ENCODE data around the gene THBS3. TPM values are rescaled to one million over a fixed set of nuclear protein-coding genes. Genes with fewer than 3 reads are reported as not detected.

Gene THBS3
- total RNA-seq, 1 experiment from 2014 or later, result 6.2 TPM

- TF ChIP-seq CTCF (IDR thresholded peaks at IDR 0.05; ENCODE audit: insufficient read depth in 1 of 2, low read depth in 1 of 2, low read length in 1 of 2, severe bottlenecking in 1 of 2, unreplicated experiment in 1 of 2), result no peak
- Mint-ChIP-seq H3K4me1 (ENCODE audit: low read depth, unreplicated experiment) (peaks cover 19% of the 10 kb centered on the region), H3K4me3 (ENCODE audit: unreplicated experiment) (no peak overlapping the region), H3K36me3 (ENCODE audit: insufficient read depth, unreplicated experiment) (peaks cover 4% of the 10 kb centered on the region), H3K9me3 (ENCODE audit: unreplicated experiment) (no peaks in the 10 kb centered on the region), H3K27me3 (ENCODE audit: insufficient read depth, unreplicated experiment) (no peaks in the 10 kb centered on the region), H3K27ac (ENCODE audit: unreplicated experiment) (no peak overlapping the region)
- no peak overlapping the region for H3K4me3 ChIP-seq (ENCODE audit: low read depth, low read length)
- H3K4me1 ChIP-seq, result 0 out of 2 replicates have a peak, but pooled peaks cover 9% of the 10 kb centered on the region
- no peaks in the 10 kb centered on the region for H3K36me3 ChIP-seq (ENCODE audit: control insufficient read depth, insufficient read depth, low read length)
- no TSS peak for BruUV-seq (replicated peaks)
- intact Hi-C loops (cut with micrococcal nuclease; ENCODE audit: unreplicated experiment), result loop anchor here (2.0 kb wide), 1 partner anchor 15 kb away; no protein-coding TSS in a partner anchor
- no peaks in the 10 kb centered on the region for H3K27me3 ChIP-seq (replicated peaks; ENCODE audit: control insufficient read depth, insufficient read depth, low read length)
- CTCF ChIA-PET, result interaction anchor here (1.3 to 2.7 kb wide), 2 partner anchors 10 to 15 kb away, joined by 5 to 24 read pairs; no protein-coding TSS in a partner anchor
- no peaks in the 10 kb centered on the region for H3K9me3 ChIP-seq
- DNase-seq, result no peak
- POLR2A ChIA-PET, result no interaction called here
Observed at GRCh38 chr1:155177918-155178281, 29.8 kb downstream of the THBS3 start.

- BruUV-seq (replicated peaks), result no TSS peak
- H3K27ac Mint-ChIP-seq (ENCODE audit: unreplicated experiment), result no peak overlapping the region
- CTCF ChIA-PET, result interaction anchor here (0.6 to 2.7 kb wide), 4 partner anchors 10 to 50 kb away, joined by 3 to 24 read pairs (median 4); no protein-coding TSS in a partner anchor
- no peaks in the 10 kb centered on the region for H3K36me3 ChIP-seq (ENCODE audit: control insufficient read depth, insufficient read depth, low read length)
- no peak for DNase-seq
- H3K9me3 Mint-ChIP-seq (ENCODE audit: unreplicated experiment), result no peaks in the 10 kb centered on the region
- TF ChIP-seq CTCF (IDR thresholded peaks at IDR 0.05; ENCODE audit: insufficient read depth in 1 of 2, low read depth in 1 of 2, low read length in 1 of 2, severe bottlenecking in 1 of 2, unreplicated experiment in 1 of 2), result no peak
- H3K4me3 Mint-ChIP-seq (ENCODE audit: unreplicated experiment), result no peak overlapping the region
- POLR2A ChIA-PET, result no interaction called here
- no peaks in the 10 kb centered on the region for H3K27me3 ChIP-seq (replicated peaks; ENCODE audit: control insufficient read depth, insufficient read depth, low read length)
- no peak overlapping the region for H3K4me3 ChIP-seq (ENCODE audit: low read depth, low read length)
- no peaks in the 10 kb centered on the region for H3K9me3 ChIP-seq
- H3K36me3 Mint-ChIP-seq (ENCODE audit: insufficient read depth, unreplicated experiment), result peaks cover 9% of the 10 kb centered on the region
- H3K27me3 Mint-ChIP-seq (ENCODE audit: insufficient read depth, unreplicated experiment), result no peaks in the 10 kb centered on the region
- peaks cover 11% of the 10 kb centered on the region; the same call in 1 of the 2 replicates for H3K4me1 ChIP-seq
- intact Hi-C loops (cut with micrococcal nuclease; ENCODE audit: unreplicated experiment), result loop anchor here (2.0 kb wide), 1 partner anchor 15 kb away; no protein-coding TSS in a partner anchor
- peaks cover 19% of the 10 kb centered on the region for H3K4me1 Mint-ChIP-seq (ENCODE audit: low read depth, unreplicated experiment)
Observed at GRCh38 chr1:155177192-155177917, 30.3 kb downstream of the THBS3 start.

- ChIA-PET CTCF (interaction anchor here (0.6 to 2.7 kb wide), 5 partner anchors 9 to 50 kb away, joined by 3 to 24 read pairs (median 5); no protein-coding TSS in a partner anchor), POLR2A (no interaction called here)
Observed at GRCh38 chr1:155176544-155177071, 31.1 kb downstream of the THBS3 start.

More at GRCh38 chr1:155176544-155177071, 31.1 kb downstream of the THBS3 start:
- Histone ChIP-seq H3K4me1 (peaks cover 16% of the 10 kb centered on the region; the same call in 1 of the 2 replicates), H3K9me3 (no peaks in the 10 kb centered on the region), H3K4me3 (ENCODE audit: low read depth, low read length) (no peak overlapping the region), H3K27me3 (replicated peaks; ENCODE audit: control insufficient read depth, insufficient read depth, low read length) (no peaks in the 10 kb centered on the region), H3K36me3 (ENCODE audit: control insufficient read depth, insufficient read depth, low read length) (no peaks in the 10 kb centered on the region)
- H3K9me3 Mint-ChIP-seq (ENCODE audit: unreplicated experiment), result no peaks in the 10 kb centered on the region
- intact Hi-C loops (cut with micrococcal nuclease; ENCODE audit: unreplicated experiment), result loop anchor here (1.0 to 2.0 kb wide), 2 partner anchors 16 to 50 kb away; no protein-coding TSS in a partner anchor
- H3K4me1 Mint-ChIP-seq (ENCODE audit: low read depth, unreplicated experiment), result peaks cover 19% of the 10 kb centered on the region
- no peak overlapping the region for H3K27ac Mint-ChIP-seq (ENCODE audit: unreplicated experiment)
- H3K36me3 Mint-ChIP-seq (ENCODE audit: insufficient read depth, unreplicated experiment), result peaks cover 14% of the 10 kb centered on the region
- TF ChIP-seq CTCF (IDR thresholded peaks at IDR 0.05; ENCODE audit: insufficient read depth in 1 of 2, low read depth in 1 of 2, low read length in 1 of 2, severe bottlenecking in 1 of 2, unreplicated experiment in 1 of 2), result peak; percentile 79 to 92
- H3K27me3 Mint-ChIP-seq (ENCODE audit: insufficient read depth, unreplicated experiment), result no peaks in the 10 kb centered on the region
- no peak overlapping the region for H3K4me3 Mint-ChIP-seq (ENCODE audit: unreplicated experiment)
- no TSS peak for BruUV-seq (replicated peaks)
- peak; percentile 76 to 84 for DNase-seq

All from Caco-2 (cell line).